HG02973 (cell line): ENCODE measurements around the gene DRAM1.
"Not testable (repeated sequence)": the region's sequence is repeated elsewhere in the genome, so short reads cannot be mapped to it uniquely, and the experiment has no call there.

Experiments used
- ATAC-seq: cut with Tn5 transposase; IDR thresholded peaks from one replicate; pipeline ENCODE4 v1.9.1; 2021; ENCODE audit warnings: moderate library complexity; ENCODE audit not compliant: unreplicated experiment

The DRAM1 gene

DNA sequence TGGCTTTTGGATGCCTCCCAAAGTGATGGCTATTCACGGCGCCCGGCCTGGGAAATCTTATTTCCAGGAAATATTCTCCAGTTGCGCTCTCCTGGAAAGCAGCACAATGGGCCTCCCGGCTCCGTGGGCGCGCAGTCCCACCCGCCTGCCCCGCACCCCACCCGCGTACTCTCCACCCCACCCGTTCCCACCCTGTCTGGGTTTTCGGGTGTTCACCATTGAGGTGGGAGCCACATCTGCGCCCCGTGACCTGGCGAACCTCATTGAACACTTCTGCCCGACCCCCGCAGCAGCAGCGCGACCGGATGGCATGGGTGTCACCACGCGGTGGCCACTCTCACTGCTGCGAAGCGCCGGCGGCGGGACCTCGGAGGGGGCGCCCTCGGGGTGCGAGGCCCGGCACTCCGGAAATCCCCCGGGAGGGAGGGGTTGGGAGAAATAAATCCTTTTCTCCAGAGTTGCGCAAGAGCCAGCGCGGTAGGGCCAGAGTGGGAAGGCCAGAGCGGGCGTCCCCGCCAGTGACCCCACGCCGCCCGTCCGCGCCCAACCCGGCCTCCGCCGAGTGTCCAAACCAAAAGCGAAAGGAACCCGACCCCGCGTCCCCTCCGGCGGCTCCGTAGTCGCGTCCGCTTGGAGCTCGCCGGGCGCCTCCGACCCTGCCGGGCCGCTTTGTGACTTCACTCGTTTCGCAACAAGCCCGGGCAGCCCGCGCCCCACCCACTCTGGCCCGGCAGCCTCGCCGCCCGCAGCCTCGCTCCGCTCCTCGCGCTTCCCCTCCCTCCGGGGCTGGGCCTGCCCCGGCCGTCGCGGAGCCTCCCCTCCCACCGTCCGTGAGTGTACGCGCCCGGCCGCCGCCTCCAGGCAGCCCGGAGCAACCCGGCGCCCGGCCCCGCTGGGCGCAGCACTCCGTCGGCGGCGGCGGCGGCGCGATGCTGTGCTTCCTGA is at the start of gene DRAM1:
Gene DRAM1 (plus strand): TSS at position 720 of the 945 bp plus-strand sequence. CDS start 210 bp downstream, at position 930.
- peak; percentile 85 for ATAC-seq

- ATAC-seq: no peak
Measured at GRCh38 chr12:101828463-101829196, 48.8 kb upstream of the DRAM1 start.

- ATAC-seq: no peak
Measured at GRCh38 chr12:101829639-101830366, 47.6 kb upstream of the DRAM1 start.

GRCh38 chr12:101830367-101831325 is 46.7 kb upstream of the DRAM1 start, which contains the start of gene GNPTAB:
Gene GNPTAB (minus strand): TSS chr12:101830959. CDS start chr12:101830675, 284 bp downstream.
- peak; percentile 91 for ATAC-seq

DNA sequence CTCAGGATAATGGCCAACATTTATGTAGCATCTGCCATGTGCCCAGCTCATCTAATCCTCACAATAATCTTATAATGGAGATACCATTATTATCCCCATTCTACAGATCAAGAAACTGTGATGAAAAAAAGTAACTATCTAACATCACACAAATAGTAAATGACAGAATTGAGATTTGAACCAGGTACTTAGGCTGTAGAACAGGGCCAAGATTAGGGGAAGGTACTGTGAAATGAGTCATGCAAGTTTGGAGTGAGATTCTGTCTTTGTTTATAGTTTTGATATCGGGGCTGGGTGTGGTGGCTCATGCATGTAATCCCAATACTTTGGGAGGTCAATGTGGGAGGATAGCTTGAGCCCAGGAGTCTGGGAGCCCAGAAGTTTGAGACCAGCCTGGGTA is 45.4 kb upstream of the DRAM1 start:
- no peak for ATAC-seq

DNA sequence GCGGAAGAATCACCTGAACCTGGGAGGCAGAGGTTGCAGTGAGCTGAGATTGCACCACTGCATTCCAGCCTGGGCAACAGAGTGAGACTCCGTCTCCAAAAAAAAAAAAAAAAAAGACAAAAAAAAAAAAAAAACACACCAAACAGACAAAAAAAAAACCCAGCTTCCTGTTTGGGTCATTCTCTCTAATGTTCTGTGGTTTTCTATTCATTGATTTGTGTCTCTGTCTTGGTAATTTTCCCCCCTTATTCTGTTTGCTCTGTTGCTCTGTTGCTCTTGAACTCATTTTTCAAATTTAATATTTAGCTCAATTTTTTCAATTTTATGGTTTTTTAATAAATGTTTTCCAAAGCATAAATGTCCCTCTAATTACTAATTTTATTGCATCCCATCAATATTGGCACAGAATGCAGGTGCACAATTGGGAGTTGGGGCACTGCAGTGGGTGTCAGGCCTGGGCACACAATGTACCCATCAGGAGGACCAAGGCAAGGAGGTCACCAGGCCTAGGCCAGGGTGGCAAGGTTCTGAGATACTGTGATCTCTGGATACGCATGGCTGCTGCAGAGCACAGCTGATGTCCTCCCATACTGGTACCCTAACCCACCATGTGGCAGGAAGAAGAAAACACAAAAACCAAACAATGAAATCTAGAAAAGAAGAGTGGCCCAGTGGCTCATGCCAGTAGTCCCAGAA is 38.6 kb upstream of the DRAM1 start:
- ATAC-seq: no peak

DNA sequence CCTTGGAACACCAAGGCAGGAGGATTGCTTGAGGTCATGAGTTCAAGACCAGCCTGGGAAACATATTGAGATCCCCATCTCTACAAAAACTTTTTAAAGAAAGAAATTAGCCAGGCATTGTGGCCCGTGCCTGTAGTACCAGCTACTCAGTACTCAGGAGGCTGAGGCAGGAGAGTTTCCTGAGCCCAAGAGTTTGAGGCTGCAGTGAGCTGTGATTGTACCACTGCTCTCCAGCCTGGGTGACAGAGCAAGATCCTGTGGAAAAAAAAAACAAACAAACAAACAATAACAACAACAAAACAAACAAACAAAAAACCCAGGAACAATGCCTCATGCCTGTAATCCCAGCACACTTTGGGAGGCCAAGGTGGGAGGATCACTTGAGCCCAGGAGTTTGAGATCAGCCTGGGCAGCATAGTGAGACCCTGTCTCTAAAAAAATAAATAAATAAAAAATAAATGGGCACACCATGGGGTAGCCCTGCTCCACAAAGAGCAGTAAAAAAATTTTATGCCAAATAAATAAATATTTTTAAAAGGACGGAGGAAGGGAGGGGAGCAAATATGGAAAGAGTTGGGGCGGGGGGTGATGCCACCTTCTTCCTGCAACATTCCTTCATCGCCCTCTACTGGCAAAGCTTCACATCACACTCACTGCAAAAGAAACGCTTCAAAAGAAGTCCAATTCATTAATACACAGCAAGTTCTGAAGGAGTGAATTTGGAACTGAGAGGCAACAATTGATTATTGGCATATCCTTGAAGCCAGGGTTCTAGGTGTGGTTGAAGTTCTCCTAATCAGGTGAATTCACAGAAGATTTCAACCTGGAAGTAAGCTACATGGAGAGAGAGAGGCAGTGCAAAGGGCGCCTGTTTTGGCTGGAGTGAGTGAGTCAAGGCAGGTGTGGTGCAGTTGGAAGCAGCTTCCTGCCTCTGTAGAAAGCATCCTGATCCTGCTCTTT is 37.8 kb upstream of the DRAM1 start:
- ATAC-seq: no peak

DNA sequence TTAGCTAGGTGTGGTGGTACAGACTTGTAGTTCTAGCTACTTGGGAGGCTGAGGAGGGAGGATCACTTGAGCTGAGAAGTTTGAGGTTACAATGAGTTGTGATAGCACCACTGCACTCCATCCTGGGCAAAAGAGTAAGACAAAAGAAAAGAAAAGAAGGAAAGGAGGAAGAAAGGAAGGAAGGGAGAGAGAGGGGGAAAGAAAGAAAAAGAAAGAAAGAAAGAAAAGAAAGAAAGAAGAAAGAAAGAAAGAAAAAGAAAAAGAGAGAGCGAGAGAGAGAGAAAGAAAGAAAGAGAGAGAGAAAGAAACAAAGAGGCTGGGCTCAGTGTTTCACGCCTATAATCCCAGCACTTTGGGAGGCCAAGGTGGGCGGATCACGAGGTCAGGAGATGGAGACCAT is 36.3 kb upstream of the DRAM1 start:
- ATAC-seq: no peak

GRCh38 chr12:101845137-101845711 is 32.2 kb upstream of the DRAM1 start:
- ATAC-seq: no peak

DNA sequence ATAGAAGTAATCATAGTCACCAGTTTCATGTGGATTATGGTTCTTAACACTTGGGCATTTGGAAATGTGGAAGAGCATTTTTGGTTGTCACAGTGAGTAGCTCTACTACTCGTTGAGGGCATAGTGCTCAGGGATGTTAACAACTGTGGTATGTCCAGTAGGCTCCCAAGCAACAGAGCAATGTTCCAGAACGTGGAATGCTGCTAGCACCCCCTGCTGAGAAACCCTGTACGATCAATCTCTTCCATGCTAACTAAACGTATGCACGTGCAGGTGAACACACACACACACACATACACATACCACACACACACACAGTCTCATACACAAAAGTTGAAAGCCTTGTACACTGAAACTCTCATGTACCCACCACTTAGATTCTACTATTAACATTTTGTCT is 30.1 kb upstream of the DRAM1 start:
- no peak for ATAC-seq

DNA sequence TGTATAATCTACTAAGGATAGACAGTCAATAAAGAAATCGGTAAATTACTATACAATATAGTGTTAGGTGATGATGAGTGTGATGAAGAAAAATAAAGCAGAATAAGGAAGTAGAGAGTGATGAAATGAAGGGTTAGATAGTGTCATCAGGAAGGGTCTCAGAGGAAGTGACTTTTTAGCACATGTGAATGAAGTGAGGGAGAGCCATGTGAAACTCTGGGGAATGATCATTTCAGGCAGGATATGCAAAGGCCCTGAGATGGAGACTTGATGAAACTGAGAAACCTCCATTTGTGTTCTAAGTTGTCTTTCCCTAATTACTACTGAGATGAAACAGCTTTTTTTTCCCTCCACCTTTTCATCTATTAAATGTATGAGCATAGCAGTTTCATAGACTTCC is 27.2 kb upstream of the DRAM1 start:
- ATAC-seq: no peak

DNA sequence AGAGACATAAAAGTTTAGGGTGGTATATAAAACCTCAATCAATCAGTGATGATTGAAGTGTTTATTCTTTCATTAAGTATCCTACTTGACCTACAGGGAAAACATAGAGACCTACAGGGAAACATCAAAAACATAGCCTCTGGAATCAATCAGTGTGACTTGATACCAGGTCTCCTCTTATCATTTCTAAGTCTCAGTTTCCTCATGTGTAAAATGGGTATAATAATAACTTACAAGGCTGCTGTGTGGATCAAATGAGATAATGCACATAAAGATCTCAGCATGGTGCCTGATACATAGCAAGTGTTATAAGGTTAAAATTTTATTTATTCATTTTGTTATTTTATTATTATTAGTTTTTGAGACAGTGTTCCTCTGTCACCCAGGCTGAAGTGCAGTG is 24.4 kb upstream of the DRAM1 start:
- no peak for ATAC-seq

- ATAC-seq: peak; percentile 38
Measured at GRCh38 chr12:101854747-101855146, 22.6 kb upstream of the DRAM1 start.

- ATAC-seq: no peak
Measured at GRCh38 chr12:101855364-101855884, 22.0 kb upstream of the DRAM1 start.

GRCh38 chr12:101855976-101856375 is 21.4 kb upstream of the DRAM1 start:
- ATAC-seq: no peak

DNA sequence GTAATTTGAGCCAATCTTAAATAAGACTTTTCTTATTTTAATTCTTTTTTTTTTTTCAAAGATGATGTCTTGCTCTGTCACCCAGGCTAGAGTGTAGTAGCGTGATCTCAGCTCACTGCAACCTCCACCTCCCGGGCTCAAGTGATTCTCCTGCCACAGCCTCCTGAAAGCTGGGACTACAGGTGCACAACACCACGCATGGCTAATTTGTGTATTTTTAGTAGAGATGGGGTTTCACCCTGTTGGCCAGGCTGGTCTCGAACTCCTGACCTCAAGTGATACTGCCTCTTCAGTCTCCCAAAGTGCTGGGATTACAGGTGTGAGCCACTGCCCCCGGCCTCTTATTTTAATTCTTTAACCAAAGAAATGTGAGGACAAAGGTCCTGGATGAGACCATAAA is 20.8 kb upstream of the DRAM1 start:
- not testable (repeated sequence) for ATAC-seq

DNA sequence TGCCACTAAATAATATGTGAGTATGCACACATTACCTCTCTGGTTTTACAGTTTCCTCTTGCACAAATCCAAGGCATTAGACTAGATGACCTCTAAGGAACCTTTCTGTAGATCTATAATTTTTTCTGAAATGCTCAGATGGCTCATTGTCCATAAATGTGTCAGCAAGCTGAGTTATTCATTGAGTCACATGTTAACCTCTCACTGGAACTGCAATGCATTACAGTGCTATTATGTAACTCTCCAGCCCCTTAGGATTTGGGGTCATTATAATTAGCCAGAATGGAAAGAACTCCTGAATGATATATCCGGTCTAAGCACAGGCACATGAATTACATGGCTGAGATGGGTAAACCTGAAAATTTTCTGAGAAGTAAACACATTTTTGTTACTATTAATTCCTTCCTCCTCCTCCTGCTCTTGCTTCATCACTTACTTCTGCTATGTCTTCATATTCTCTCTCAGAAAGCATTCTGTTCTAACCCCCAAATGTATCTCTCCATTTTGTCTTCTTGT is 20.3 kb upstream of the DRAM1 start:
- peak; percentile 47 for ATAC-seq
